ENCODE results near the gene IDH3B.

The IDH3B gene

DNA sequence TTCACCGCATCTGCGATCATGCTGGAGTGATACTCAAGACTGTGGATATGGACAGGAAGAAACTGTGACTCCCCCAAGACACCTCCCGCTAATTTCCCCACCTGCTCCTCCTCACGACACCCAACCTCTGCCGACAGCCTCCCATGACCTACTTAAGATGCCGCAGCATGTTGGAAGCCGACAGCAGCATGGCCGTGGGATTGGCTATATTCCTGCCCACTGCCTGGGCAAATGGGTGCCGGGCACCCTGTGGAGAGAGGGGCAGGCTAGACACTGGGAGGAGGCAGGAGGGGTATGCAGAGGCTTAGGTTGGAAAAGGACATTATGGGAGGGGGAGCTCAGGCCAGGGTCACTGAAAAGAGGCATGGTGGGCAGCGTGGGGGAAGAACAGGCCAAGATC, 4.5 kb downstream of the IDH3B start:
- intact Hi-C loops (cut with DNase I) = no loop called here

GRCh38 chr20:2658414-2659354, 5.3 kb downstream of the IDH3B start:
- intact Hi-C loops (cut with DNase I) = no loop called here
- peak in 1 of 10 donors; percentile 49 for DNase-seq

More for the DNA sequence above, 4.5 kb downstream of the IDH3B start:
- DNase-seq = peak in 1 of 10 donors; percentile 49

DNA sequence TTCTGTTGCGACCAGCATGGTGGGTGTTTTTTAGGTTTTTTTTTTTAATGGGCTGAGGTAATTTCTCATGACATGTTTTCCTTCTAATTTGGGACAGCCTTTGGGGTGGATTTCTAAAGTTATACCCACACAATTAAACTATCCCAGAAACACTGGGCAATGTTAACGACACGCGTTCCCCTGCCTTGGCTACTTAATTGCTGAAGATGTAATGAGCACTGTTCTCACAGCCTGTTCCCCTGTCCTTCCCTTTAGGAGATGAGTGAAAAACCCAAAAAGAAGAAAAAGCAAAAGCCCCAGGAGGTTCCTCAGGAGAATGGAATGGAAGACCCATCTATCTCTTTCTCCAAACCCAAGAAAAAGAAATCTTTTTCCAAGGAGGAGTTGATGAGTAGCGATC, 6.3 kb downstream of the IDH3B start:
- intact Hi-C loops (cut with DNase I) = no loop called here
- no peak for DNase-seq

GRCh38 chr20:2657241-2657640, 6.8 kb downstream of the IDH3B start:
- intact Hi-C loops (cut with DNase I) = no loop called here
- no peak for DNase-seq

GRCh38 chr20:2656471-2657117, 7.4 kb downstream of the IDH3B start:
- DNase-seq = no peak
- intact Hi-C loops (cut with DNase I) = no loop called here

DNA sequence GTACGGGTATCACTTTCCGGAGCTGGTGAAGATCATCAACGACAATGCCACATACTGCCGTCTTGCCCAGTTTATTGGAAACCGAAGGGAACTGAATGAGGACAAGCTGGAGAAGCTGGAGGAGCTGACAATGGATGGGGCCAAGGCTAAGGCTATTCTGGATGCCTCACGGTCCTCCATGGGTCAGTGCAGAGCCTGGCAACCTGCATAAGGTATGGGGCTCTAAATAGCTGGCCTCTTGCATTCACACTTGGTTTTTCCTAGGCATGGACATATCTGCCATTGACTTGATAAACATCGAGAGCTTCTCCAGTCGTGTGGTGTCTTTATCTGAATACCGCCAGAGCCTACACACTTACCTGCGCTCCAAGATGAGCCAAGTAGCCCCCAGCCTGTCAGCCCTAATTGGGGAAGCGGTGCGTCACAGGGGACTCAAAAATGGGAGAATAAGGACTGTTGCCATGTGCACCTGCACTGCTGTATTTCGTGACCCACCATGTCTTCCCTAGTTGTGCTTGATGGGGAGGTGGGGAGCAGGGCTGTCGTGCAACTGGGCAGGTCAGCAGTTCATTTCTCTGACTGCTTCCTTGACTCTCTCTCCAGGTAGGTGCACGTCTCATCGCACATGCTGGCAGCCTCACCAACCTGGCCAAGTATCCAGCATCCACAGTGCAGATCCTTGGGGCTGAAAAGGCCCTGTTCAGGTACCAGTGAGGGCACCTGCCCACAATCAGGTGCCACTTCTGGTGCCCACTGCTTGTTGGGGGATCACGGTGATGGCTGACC, 8.5 kb downstream of the IDH3B start:
- peak in 1 of 10 donors; percentile 27 for DNase-seq
- intact Hi-C loops (cut with DNase I) = no loop called here

DNA sequence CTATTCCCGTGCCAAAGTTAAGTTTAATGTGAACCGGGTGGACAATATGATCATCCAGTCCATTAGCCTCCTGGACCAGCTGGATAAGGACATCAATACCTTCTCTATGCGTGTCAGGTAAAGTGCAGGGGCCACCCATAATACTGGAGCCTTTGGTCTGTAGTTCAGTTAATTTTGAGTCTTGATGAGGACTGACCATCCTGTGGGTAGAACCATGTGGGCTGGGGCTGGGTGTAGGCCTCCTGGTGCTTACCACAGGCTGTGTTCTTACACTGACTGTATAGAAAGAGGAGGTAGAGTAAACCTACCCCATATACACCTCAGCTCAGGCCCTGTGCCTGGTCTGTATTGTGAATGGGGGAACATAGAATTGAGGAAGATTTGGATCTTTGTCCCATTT, 9.2 kb downstream of the IDH3B start:
- intact Hi-C loops (cut with DNase I) = loop anchor here (5.0 kb wide), 1 partner anchor 183 kb away; the partner anchor contains the start of gene SNRPB
- no peak for DNase-seq

- no peak for DNase-seq
- intact Hi-C loops (cut with DNase I) = loop anchor here (5.0 kb wide), 1 partner anchor 182 kb away; the partner anchor contains the start of gene SNRPB
Observed at GRCh38 chr20:2654384-2654822, 9.6 kb downstream of the IDH3B start.

DNA sequence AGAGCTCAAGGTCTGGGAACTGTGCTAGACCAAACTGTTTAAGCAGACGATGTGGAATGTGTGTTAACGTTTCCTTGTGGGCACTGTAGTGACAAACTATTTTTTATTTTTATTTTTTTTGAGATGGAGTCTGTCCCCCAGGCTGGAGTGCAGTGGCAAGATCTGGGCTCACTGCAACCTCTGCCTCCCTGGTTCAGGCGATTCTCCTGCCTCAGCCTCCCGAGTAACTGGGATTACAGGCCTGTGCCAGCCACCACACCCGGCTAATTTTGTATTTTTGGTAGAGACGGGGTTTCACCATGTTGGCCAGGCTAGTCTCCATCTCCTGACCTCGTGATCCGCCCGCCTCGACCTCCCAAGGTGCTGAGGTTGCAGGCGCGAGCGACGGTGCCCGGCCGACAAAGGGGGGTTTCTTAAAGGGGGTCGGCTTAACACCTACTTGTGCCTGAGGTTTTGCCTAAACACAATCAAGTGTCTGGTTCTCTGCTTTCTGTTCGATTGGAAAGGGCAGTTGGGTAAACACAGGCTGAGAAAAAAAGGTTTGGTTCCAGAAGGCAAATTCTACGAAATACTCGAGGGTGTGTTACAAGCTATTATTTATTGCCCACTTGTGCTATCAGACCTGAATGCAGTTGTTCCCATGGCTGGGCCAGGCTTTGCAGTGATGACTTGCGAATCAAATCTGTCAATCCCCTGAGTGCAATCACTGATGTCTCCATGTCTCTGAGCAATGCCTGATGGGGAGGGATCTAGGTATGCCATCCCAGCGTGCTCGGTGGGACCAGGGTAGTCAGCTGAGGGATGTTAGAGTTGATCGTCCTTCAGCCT, 10.2 kb downstream of the IDH3B start:
- intact Hi-C loops (cut with DNase I) = loop anchor here (2.0 to 5.0 kb wide), 2 partner anchors 129 to 181 kb away; partner anchors contain the start of gene SNRPB
- no peak for DNase-seq

DNA sequence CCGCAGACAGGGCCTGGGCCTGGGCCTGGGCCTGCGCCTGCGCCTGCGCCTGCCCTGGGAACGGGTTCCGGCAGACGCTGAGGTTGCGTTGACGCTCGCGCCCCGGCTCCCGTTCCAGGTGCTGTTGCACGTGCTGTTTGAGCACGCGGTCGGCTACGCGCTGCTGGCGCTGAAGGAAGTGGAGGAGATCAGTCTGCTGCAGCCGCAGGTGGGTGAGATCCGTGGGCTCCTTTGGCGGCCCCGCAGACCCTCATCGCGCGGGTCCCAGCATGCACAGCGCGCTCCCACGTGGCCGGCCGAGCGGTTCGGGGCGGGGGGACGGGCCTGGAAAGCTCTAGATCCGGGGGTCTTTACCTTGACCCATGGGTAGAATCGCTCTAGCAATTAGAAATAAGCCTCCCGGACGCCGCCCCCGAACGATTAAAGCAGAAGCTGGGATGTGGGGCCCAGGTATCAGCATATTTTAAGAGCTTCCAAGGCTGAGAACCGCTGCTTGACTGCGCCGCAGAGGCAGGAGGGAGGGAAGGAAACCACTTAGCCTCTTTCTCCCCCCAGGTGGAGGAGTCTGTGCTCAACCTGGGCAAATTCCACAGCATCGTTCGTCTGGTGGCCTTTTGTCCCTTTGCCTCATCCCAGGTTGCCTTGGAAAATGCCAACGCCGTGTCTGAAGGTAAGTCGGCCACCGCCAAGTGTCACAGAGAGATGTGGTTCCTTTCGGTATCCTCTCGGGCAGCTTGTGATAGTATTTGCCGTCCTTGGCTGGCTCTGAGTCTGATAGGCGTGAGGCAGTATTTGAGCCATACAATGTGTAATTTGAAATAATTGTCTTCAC, 11.1 kb downstream of the IDH3B start:
- intact Hi-C loops (cut with DNase I) = loop anchor here (2.0 to 5.0 kb wide), 2 partner anchors 128 to 181 kb away; partner anchors contain the start of gene SNRPB

DNA sequence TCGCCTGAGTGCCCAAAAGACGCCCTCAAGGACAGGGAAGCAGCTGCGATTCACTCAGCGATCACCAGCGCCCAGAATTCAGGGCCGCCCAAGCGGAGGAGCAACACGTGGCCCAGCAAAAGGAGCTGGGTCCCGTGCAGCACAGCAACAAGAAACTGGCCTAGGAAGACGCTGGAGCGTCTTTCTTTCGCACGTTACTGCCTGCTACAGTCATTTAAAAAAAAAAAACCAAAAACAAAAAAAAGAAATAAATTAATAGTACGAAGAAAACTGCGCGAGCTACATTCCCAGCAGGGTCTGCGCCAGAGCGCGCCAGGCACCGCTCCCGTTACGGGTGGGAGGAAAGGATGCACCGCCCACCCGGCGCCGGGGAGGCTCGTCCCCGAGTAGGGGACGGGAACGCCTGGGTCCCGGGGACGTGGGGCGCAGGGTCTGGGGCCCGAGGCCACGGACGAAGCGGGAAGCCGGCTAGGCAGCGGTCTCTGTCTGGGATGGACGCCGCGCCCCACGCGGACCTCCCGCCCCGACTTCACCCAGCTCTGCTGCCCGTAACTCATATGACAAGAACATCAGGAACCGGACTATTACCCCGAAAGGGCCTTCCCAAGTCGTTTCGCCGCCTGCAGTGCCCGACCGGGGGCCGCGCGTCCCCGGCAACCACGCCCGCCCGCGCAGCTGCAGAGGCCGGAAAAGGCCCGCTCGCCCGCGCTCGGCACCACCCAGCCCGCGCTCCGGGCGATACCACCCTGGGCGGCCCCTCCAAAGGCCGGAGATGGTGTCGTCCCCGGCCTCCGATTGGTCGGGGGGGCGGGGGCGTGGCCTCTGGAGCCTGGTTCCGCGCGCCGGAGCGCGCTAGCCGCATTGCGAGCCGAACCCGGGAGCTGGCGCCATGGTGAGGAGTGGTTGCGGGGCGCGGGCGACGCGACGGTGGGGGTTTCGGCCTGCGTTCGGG, 12.0 kb downstream of the IDH3B start, which contains the start of gene NOP56:
Gene NOP56 (plus strand): TSS at position 861 of the 952 bp plus-strand sequence. CDS start 29 bp downstream, at position 890.
- DNase-seq = peak; percentile 87 to 99 (median 92)
- intact Hi-C loops (cut with DNase I) = loop anchor here (2.0 to 5.0 kb wide), 2 partner anchors 127 to 180 kb away; partner anchors contain the start of gene SNRPB

More for the DNA sequence above, 11.1 kb downstream of the IDH3B start:
- DNase-seq = peak; percentile 44 to 94 (median 65)

DNA sequence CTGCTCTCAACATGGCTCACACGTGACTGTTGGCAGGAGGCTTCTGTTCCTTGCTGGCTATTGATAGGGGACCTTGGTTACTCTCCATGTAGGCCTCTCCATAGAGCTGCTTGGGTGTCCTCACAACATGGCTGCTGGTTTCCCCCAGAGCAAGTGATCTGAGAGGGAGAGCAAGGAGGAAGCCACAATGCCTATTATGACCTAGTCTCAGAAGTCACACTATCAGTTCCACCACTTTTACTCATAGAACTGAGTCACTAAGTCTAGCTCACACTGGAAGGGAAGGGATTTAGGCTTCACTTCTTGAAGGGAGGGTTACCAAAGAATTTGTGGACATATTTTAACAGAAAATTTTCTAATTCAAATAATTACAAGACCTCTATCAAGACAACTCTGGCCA, 20.3 kb downstream of the IDH3B start:
- no peak for DNase-seq
- intact Hi-C loops (cut with DNase I) = no loop called here

DNA sequence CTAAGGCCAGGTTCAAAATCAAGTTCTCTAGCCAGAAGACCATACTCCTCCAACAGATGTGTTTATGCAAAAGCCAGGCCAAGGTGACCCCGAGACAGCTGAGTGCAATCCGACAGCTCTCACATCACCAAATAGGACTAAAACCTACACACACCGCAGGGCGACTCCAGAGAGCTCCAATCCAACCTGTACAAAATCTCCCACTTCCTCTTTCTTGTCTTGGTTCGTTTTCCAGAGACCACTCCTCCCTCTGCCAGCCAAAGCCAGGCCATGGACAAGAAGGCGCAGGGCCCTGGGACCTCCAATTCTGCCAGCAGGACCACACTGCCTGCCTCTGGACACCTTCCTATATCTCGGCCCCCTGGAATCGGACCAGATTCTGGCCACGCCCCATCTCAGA, 23.1 kb downstream of the IDH3B start:
- intact Hi-C loops (cut with DNase I) = no loop called here
- DNase-seq = no peak

GRCh38 chr20:2640260-2640659, 23.8 kb downstream of the IDH3B start:
- intact Hi-C loops (cut with DNase I) = no loop called here
- DNase-seq = no peak

GRCh38 chr20:2637246-2637645, 26.8 kb downstream of the IDH3B start:
- DNase-seq = no peak
- intact Hi-C loops (cut with DNase I) = no loop called here

DNA sequence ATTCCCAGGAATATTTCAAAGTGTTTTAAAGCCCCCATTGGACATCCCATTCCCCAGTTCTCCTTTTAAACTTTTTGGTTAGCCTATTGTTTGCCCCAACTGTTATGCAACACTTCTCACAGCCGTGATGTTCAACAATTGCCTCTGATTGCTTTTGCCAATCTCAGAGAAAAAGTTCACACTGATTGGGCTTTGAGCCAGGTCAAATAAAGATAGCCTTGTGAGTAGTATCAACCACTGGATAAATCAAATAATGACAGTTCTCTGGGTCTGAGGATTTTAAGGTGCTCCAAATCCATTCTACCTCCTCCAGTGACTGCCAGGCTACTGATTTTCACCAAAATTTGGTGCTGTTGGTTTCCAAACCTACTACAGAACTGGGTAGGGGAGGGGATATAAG, 30.6 kb downstream of the IDH3B start:
- DNase-seq = no peak
- intact Hi-C loops (cut with DNase I) = no loop called here

GRCh38 chr20:2631228-2631627, 32.8 kb downstream of the IDH3B start:
- intact Hi-C loops (cut with DNase I) = no loop called here
- no peak for DNase-seq

All from posterior cingulate gyrus (tissue), 11 donors.